Measurements from ENCODE around the gene ST6GALNAC1.

ST6GALNAC1 gene

GRCh38 chr17:76676629-76677028 is 33.1 kb upstream of the ST6GALNAC1 start:
- no peak for DNase-seq (ENCODE audit: low spot score)

GRCh38 chr17:76675648-76676047 is 32.1 kb upstream of the ST6GALNAC1 start:
- DNase-seq (ENCODE audit: low spot score): no peak

- DNase-seq (ENCODE audit: low spot score): no peak
Measured at GRCh38 chr17:76674600-76674999, 31.0 kb upstream of the ST6GALNAC1 start.

- no peak for DNase-seq (ENCODE audit: low spot score)
Measured at GRCh38 chr17:76673729-76674128, 30.2 kb upstream of the ST6GALNAC1 start.

- DNase-seq (ENCODE audit: low spot score): no peak
Measured at GRCh38 chr17:76672892-76673291, 29.3 kb upstream of the ST6GALNAC1 start.

GRCh38 chr17:76672270-76672851 is 28.8 kb upstream of the ST6GALNAC1 start:
- DNase-seq (ENCODE audit: low spot score): no peak

GRCh38 chr17:76671912-76672262 is 28.3 kb upstream of the ST6GALNAC1 start:
- DNase-seq (ENCODE audit: low spot score): no peak

GRCh38 chr17:76671123-76671911 is 27.8 kb upstream of the ST6GALNAC1 start:
- DNase-seq (ENCODE audit: low spot score): peak; percentile 100

- DNase-seq (ENCODE audit: low spot score): no peak
Measured at GRCh38 chr17:76670718-76671122, 27.2 kb upstream of the ST6GALNAC1 start.

- DNase-seq (ENCODE audit: low spot score): no peak
Measured at GRCh38 chr17:76670020-76670717, 26.6 kb upstream of the ST6GALNAC1 start.

- DNase-seq (ENCODE audit: low spot score): no peak
Measured at GRCh38 chr17:76667786-76668453, 24.4 kb upstream of the ST6GALNAC1 start.

- no peak for DNase-seq (ENCODE audit: low spot score)
Measured at GRCh38 chr17:76667491-76667755, 23.9 kb upstream of the ST6GALNAC1 start.

- DNase-seq (ENCODE audit: low spot score): no peak
Measured at GRCh38 chr17:76660656-76661042, 17.1 kb upstream of the ST6GALNAC1 start.

GRCh38 chr17:76659928-76660655 is 16.5 kb upstream of the ST6GALNAC1 start:
- no peak for DNase-seq (ENCODE audit: low spot score)

GRCh38 chr17:76658242-76658662 is 14.7 kb upstream of the ST6GALNAC1 start:
- DNase-seq (ENCODE audit: low spot score): no peak

GRCh38 chr17:76657505-76658241 is 14.1 kb upstream of the ST6GALNAC1 start:
- no peak for DNase-seq (ENCODE audit: low spot score)

- no peak for DNase-seq (ENCODE audit: low spot score)
Measured at GRCh38 chr17:76654408-76654807, 10.9 kb upstream of the ST6GALNAC1 start.

- no peak for DNase-seq (ENCODE audit: low spot score)
Measured at GRCh38 chr17:76650504-76650903, 6.9 kb upstream of the ST6GALNAC1 start.

- DNase-seq (ENCODE audit: low spot score): no peak
Measured at GRCh38 chr17:76646712-76647111, 3.2 kb upstream of the ST6GALNAC1 start.

GRCh38 chr17:76645481-76645880 is 1.9 kb upstream of the ST6GALNAC1 start:
- no peak for DNase-seq (ENCODE audit: low spot score)

- no peak for DNase-seq (ENCODE audit: low spot score)
Measured at GRCh38 chr17:76644995-76645394, 1.4 kb upstream of the ST6GALNAC1 start.

- no peak for DNase-seq (ENCODE audit: low spot score)
Measured at GRCh38 chr17:76642994-76643393, 563 bp downstream of the ST6GALNAC1 start.
